Loucy (cell line): ENCODE data around the gene TELO2.
"Not testable (repeated sequence)": the region's sequence is repeated elsewhere in the genome, so short reads cannot be mapped to it uniquely, and the experiment has no call there.

ENCODE experiments used
- CTCF ChIP-seq: fragments of 200-600 bp; sonication (generic); conservative IDR thresholded peaks from 2 replicates; pipeline ENCODE4 v1.5.1; 2014; ENCODE audit warnings: mild to moderate bottlenecking, antibody characterized with exemption, low read length
- EZH2phosphoT487 ChIP-seq: fragments of 200-600 bp; IDR thresholded peaks from 2 replicates; pipeline ENCODE4 v1.6.1; 2018; ENCODE audit warnings: antibody characterized with exemption, mild to moderate bottlenecking, moderate library complexity, borderline replicate concordance

GRCh38 chr16:1469141-1469540 lies 24.0 kb upstream of the TELO2 start:
- TF ChIP-seq CTCF, EZH2phosphoT487: not testable (repeated sequence)
